D721Med (cell line): ENCODE results near the gene MBD2.

Experiments
- DNase-seq: peaks from one replicate; pipeline ENCODE4 v3.0.0; 2011; ENCODE audit warnings: low spot score; ENCODE audit not compliant: insufficient read length
- FAIRE-seq: peaks from 2 replicates; lab custom pipeline; 2011; peaks lifted over from hg19 to GRCh38; lab: Jason Lieb, UNC
- CTCF ChIP-seq: IDR thresholded peaks from 2 replicates; pipeline ENCODE4 v1.5.1; 2012; ENCODE audit warnings: mild to moderate bottlenecking, control low read depth; ENCODE audit not compliant: insufficient read depth; ENCODE audit errors: missing control alignments

The MBD2 gene

GRCh38 chr18:54197747-54198411, 26.6 kb downstream of the MBD2 start:
- DNase-seq = no peak
- TF ChIP-seq CTCF = no peak
- no peak for FAIRE-seq

- TF ChIP-seq CTCF = no peak
- FAIRE-seq (no peak), DNase-seq (no peak)
Measured at GRCh38 chr18:54193786-54194185, 30.7 kb downstream of the MBD2 start.

GRCh38 chr18:54192900-54193299, 31.6 kb downstream of the MBD2 start:
- DNase-seq (no peak), FAIRE-seq (no peak)
- no peak for TF ChIP-seq CTCF

- FAIRE-seq (no peak), DNase-seq (no peak)
- no peak for TF ChIP-seq CTCF
Measured at GRCh38 chr18:54192415-54192814, 32.1 kb downstream of the MBD2 start.

GRCh38 chr18:54191352-54191751, 33.1 kb downstream of the MBD2 start:
- FAIRE-seq (no peak), DNase-seq (no peak)
- no peak for TF ChIP-seq CTCF

- no peak for TF ChIP-seq CTCF
- DNase-seq = no peak
- no peak for FAIRE-seq
Measured at GRCh38 chr18:54187372-54187771, 37.1 kb downstream of the MBD2 start.

- no peak for TF ChIP-seq CTCF
- FAIRE-seq (no peak), DNase-seq (no peak)
Measured at GRCh38 chr18:54184836-54185235, 39.6 kb downstream of the MBD2 start.
